Keratinocyte (primary cell): Measurements from ENCODE around the gene TRIM47.

Source experiments
- EZH2 ChIP-seq: IDR thresholded peaks from one replicate; pipeline ENCODE4 v1.6.1; 2012; ENCODE audit warnings: inconsistent platforms, mild to moderate bottlenecking, low read length, moderate library complexity
- TF ChIP-seq, protein P1 (sequence below), 3 experiments: IDR thresholded peaks in 1 of 3; conservative IDR thresholded peaks in 1 of 3; optimal IDR thresholded peaks in 1 of 3; 2 replicates in 2 of 3; 3 replicates in 1 of 3; pipeline versions ENCODE3 to v1.5.1; 2011; ENCODE audit warnings: low read length in 3 of 3, mild to moderate bottlenecking in 3 of 3, moderate library complexity in 2 of 3, control low read depth in 1 of 3, inconsistent platforms in 1 of 3; ENCODE audit not compliant: insufficient read depth in 2 of 3; ENCODE audit errors: extremely low read depth in 1 of 3

DNA sequence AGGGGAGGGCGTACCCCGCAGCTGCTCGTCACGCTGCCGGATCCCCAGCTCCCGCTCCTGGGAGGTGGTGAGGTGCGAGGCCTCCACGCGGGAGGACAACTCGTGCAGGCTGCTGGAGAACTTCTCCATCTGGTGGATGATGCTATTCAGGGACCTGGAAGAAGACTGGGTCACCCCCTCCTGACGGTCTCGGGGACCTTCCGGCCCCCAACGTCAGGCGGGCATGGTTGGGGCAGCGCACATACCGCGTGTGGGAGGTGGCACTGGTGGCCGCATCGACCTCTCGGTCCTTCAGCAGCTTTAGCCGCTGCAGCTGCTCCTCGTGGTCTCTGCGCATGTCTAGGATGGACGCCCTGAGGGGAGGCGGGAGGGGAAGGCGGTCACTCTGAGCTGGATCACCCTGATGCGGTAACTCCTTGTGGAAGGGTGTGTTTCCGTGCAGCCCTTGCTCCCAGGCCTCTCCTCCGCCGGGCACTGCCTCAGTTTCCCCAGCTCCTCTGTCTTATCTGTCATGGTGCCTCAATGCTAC is 39.6 kb upstream of the TRIM47 start:
- TF ChIP-seq, protein P1, sequence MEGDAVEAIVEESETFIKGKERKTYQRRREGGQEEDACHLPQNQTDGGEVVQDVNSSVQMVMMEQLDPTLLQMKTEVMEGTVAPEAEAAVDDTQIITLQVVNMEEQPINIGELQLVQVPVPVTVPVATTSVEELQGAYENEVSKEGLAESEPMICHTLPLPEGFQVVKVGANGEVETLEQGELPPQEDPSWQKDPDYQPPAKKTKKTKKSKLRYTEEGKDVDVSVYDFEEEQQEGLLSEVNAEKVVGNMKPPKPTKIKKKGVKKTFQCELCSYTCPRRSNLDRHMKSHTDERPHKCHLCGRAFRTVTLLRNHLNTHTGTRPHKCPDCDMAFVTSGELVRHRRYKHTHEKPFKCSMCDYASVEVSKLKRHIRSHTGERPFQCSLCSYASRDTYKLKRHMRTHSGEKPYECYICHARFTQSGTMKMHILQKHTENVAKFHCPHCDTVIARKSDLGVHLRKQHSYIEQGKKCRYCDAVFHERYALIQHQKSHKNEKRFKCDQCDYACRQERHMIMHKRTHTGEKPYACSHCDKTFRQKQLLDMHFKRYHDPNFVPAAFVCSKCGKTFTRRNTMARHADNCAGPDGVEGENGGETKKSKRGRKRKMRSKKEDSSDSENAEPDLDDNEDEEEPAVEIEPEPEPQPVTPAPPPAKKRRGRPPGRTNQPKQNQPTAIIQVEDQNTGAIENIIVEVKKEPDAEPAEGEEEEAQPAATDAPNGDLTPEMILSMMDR (optimal IDR thresholded peaks at IDR 0.05 in 1 of 3, IDR thresholded peaks at IDR 0.05 in 1 of 3, conservative IDR thresholded peaks at IDR 0.05 in 1 of 3; ENCODE audit: extremely low read depth in 1 of 3, insufficient read depth in 2 of 3, low read length in 3 of 3): no peak
- no peak for TF ChIP-seq EZH2
